Fibroblast of gingiva (primary cell): Measurements from ENCODE around the gene CD22.

ENCODE experiments used
- DNase-seq: peaks from one replicate; pipeline ENCODE4 v3.0.0-alpha.2; 2011; ENCODE audit warnings: low read depth

CD22 gene

DNA sequence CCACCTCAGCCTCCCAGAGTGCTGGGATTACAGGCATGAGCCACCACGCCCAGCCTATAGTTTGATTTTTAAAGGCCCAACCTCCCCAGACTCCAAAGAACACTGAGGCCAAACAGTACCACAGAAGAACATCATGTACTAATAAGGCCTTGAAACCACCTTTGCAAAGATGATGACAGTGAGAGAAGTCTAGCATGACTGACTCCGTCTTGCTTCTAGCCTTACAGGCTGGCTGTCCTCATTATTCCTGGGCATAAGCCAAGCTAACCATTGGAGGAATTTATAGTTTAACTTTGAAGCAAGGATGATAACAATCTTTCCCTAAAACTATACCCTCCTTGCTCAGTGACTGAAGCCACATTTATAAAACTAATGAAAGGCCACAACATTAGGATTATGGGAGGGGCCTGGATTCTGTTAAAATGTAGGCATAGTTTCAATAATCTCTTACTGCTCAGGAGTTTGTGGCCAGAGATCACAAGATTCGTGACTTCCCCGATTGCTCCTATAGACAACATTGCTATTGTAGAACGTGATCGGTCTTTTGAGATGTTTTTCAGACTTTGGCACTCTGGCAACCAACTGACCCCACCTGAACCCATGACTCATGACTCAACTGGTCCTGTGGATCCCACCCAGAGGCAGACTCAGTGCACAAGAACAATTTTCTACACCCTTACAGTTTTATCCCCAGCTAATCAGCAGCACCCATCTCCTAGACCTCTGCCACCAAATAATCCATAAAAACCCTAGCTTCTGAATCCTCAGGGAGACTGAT is 59.5 kb downstream of the CD22 start:
- no peak for DNase-seq

- DNase-seq, result no peak
Measured at GRCh38 chr19:35389192-35389861, 60.3 kb downstream of the CD22 start.

- no peak for DNase-seq
Measured at GRCh38 chr19:35392742-35393715, 64.0 kb downstream of the CD22 start.

- no peak for DNase-seq
Measured at GRCh38 chr19:35395382-35396199, 66.6 kb downstream of the CD22 start.

DNA sequence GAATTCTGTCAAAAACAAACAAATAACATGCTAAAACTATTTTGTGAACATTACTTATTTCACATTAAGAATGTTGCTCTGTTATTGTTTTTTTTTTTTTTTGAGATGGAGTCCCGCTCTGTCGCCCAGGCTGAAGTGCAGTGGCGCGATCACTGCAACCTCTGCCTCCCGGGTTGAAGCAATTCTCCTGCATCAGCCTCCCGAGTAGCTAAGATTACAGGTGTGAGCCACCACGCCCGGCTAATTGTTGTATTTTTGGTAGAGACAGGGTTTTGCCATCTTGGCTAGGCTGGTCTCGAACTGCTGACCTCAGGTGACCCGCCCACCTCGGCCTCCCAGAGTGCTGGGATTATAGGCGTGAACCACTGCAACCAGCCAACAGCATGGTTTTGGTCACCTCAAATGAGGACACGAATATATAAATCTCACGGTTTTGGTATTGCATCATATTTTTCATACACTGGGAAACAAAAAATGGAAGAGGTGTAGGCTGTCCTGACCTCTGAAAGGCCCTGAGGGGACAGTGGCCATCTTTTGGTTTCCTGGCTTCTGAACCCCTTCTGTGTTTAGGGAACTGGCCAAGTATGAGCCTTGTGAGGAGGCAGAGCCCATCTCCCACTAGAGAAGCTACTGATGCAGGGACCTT is 67.4 kb downstream of the CD22 start:
- no peak for DNase-seq
